HG02943 (cell line): ENCODE data around the gene FBN1.
A peak's percentile ranks its signal among the peaks of the same experiment; 100 is the strongest.

Experiments used
- ATAC-seq: cut with Tn5 transposase; IDR thresholded peaks from one replicate; pipeline ENCODE4 v1.9.1; 2021; ENCODE audit warnings: mild to moderate bottlenecking, low read depth, moderate library complexity; ENCODE audit not compliant: unreplicated experiment

FBN1 gene

GRCh38 chr15:48558226-48558625 is 87.3 kb downstream of the FBN1 start:
- ATAC-seq = no peak

GRCh38 chr15:48557335-48557734 is 88.2 kb downstream of the FBN1 start:
- ATAC-seq = no peak

DNA sequence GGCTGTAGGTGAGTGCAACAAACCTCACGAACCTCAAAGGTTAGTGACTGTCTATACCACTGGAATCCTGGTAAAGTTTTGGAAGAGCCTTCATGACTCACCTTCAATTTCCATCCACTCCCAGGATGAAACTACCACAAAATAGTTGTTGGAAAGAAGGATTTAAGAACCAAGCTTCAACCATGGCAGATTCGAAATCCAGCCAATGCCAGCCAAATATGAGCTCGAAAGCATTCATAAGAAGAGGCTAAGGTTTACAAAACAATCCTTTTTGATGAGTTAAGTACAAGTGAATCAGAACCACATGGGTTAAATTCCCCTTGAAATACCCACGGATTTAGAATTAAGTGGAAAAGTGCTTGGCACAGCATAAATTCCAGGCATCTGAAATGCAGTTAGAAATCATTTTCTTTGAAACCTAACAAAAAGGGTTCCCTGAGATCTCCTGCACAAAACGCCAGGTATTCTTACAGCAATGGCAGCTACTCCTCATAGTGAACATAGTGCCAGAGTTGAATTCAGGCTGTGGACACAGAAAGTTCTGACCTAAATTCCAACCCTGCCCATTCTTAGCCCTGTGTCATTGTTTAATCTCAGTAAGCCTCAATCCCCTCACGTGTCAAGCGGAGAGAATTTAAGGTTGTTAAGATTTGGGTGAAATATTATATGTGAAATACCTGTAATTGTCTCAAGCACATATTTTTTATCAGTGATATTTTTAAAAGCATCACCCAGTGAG is 89.2 kb downstream of the FBN1 start:
- no peak for ATAC-seq

GRCh38 chr15:48555241-48555881 is 90.1 kb downstream of the FBN1 start:
- ATAC-seq = no peak

- ATAC-seq = no peak
Measured at GRCh38 chr15:48554112-48554511, 91.4 kb downstream of the FBN1 start.

DNA sequence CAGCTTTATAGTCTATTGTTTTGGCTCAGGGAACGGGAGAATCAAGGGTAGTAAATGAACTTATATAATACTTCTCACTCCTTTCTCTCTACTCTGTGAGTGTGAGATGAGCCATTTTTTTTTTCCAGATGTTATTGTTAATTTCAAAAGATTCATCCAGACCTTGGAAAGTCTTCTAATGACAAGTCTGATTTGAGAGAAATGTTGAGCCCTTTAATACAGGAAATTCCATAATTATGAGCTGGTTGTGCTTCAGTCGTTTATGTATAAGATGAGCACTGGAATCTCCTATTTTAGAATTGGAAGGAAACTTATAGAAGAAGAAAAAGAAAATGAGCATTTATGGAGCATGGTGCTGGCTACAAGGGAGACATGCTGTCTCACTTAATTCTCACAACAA is 92.0 kb downstream of the FBN1 start:
- ATAC-seq = no peak

- no peak for ATAC-seq
Measured at GRCh38 chr15:48550822-48551525, 94.5 kb downstream of the FBN1 start.

DNA sequence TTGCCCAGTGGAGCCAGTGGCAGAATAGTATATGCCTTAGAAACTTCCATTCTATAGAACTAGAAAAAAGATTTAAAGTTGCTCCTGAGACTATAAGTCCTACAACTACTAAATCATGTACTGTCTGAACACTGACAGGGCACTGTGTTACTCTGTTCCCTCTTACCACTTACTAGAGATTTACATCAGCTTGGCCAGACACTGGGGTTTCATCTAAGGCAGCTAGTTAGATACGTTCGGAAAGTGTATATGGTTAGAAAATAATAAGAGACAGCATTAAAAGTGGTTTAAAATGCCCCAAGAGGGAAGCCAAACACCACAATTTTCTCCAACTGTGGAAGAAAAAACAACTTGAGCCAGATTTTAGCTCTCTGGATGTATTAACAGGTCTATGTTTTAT is 97.1 kb downstream of the FBN1 start:
- no peak for ATAC-seq

GRCh38 chr15:48547286-48547685 is 98.2 kb downstream of the FBN1 start:
- no peak for ATAC-seq

DNA sequence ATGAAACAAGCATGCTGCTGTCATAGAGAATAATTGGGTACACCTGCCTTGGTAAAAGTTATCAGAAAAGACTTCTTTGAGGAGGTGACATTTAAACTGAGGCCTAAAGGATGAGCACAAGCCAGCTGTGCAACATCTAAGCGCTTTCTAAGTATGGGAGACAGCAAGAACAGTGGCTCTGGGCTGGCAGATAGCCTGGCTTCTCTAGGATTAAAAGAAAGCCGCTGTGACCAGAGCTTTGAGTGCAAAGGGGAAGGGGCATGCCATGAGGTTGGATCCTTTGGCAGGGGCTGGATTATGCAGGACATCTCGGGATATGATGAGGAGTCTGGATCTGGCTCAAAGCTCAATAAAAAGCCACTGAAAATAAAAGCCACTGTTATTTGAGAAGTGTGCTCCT is 99.2 kb downstream of the FBN1 start:
- ATAC-seq = no peak

DNA sequence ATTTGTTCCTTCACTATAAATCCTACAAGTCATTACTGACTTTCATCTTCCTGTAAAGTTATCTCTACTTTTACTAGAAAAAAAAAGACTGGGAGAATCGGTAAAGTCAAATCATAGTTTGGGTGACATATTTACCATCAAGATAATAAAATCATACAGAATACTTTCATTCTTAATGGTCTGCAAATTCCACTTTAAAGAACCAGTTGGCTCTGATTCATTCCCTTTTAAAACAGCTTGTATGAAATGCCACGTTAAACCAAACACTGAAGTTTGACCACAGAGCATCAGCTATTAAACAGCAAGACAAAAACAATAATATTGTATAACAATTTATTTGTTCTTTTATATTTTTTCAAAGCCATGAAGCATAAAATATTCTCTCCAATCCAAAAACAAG is 100.7 kb downstream of the FBN1 start:
- ATAC-seq = no peak

GRCh38 chr15:48541341-48542278 is 103.9 kb downstream of the FBN1 start:
- ATAC-seq = peak; percentile 83

DNA sequence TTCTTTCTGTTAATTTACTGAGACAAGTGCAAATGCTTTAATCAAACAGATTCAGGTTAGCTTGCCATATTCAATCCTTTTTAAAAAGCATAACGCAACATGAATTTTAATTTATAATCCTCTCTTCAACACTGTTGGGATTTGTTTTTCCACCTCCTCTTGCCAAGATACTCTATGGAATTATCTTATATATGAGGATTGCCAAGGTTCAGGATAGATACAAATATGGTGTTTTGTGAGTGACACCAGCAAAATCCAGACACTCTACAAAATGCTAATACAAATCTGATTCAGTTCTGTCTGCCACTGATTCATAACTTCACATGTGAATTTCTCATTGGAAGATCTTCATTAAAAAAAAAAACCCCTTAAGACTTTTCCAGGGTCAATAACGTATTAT is 104.8 kb downstream of the FBN1 start:
- ATAC-seq = no peak

GRCh38 chr15:48538941-48539340 is 106.6 kb downstream of the FBN1 start:
- ATAC-seq = no peak

DNA sequence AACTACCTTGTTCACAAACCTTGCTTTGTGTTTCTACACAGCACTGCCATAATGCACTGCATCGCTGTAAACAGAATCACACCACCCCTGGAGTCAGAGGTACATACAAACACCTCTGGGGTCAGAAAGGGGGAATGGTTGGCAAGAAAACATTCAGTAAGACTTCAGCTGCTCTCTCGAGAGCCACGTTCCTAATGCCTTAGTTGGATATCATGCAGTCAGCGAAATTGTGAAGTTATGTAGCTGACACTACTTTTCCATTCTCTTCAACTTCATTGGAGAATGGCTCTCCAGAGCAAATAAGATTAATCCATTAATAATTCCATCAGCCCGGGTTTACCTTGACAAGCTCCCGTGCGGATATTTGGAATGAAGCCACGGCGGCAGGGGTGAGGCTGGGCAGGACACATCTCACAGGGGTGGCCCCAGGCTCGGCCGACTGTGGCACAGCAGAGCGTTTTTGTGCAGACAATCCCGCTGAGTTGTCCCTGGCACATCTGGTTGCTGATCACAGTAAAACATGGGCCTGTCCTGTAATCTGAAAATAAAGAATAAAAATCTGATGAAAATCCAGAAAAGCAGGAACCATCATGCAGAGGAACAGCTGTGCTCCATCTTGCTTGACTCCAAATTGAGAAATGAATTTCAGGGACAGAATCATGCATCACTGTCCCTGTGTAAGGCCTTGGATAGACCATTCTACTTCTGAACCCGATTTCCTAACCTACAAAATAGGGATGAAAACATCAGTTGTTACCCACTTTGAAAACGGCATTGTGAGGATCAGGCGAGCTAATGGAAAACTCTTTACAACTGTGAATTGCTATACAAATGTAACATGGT is 108.0 kb downstream of the FBN1 start:
- no peak for ATAC-seq

DNA sequence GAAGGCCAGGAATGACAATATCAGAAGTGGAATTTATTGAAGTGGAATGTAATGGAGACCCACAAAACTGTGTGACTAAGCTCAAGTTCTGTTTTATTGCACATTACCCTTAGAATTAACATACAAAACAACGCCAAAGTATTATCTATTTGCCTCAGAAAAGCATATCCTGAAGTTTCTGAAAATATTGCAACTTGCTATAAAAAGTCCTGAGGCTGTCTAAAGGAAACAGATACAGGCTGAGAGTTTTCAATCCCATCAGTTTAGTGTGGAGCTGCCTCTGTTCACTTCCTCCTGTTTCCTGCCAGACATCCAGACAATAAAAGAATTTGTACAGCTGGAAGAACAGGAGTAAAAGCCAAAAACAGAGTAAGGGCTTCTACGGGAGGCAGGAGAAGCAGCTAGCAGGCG is 108.8 kb downstream of the FBN1 start:
- no peak for ATAC-seq

DNA sequence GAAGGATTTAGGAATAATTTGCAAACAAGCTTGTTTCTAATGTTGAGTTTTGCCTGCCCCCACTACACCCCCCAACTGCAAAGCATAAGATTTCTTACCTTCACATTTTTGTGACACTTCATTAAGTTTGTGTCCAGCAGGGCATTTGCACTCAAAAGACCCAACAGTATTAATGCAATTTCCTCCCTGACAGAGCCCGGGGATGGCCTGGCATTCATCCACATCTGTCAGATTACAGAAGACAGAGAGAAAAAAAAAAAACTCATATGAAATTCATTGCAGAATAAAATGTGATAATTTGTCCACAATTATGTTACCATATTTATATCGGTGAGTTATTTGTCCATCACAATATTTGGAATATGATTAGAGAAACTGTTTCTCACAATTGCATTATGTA is 111.5 kb downstream of the FBN1 start:
- no peak for ATAC-seq

DNA sequence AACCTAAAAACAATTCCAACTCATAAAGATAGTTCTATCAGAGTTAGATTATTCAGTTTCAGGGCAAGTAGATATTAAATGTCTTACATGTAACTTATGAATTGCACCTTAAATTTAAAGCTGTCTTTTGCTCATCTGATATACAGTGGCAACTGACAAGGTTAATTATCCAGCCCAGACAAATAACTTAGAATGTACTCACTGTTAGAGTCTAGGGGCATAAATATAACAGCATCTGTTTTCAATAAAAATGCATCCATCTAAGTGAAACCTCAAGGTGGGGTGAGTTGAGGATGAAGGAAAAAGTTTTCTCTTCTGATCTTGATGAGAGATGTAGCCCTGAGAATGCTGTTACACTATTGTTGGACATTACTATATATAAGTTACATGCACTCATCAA is 112.6 kb downstream of the FBN1 start:
- no peak for ATAC-seq

DNA sequence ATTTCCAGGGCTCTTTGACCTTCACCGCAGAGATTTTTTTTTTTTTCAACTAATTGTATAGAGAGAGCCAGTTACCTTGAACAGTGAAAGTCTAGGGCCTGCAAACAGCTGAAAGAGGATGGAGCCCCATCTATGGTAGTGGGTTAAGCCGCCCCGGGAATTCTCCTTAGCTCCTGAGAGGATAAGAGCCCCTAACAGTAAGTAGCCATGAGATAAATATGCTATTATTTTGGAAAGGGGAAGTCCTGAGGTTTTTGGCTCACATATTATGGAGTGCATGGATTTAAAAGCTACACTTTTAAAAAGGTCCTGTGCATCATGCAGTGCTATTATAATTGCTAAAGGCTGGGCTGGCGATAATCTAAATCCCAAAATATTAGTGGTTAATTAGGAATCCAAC is 115.0 kb downstream of the FBN1 start:
- no peak for ATAC-seq

DNA sequence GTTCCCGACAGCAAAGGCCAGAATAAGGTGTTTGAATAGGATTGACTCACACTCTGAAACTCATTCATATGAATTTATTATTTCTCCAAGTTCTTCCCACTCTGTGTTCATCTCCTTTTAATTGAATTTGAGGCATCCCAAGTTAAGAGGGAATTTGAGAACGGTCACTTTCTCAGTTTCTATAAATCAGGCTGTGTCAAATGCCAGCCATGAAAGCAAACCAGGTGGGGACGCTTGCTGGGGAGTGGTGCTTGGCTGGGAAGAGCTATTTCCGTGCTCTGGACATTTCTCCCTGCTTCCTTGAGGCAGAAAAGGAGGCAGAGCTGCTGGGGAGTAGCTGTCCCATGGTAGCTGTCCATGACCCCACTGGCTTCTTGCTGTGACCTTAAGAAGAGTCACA is 116.6 kb downstream of the FBN1 start:
- no peak for ATAC-seq
